AG04450 (cell line): ENCODE results near the gene PRODH. TPM values are rescaled to one million over a fixed set of nuclear protein-coding genes. Genes with fewer than 3 reads are reported as not detected.
"Not testable (repeated sequence)": the region's sequence is repeated elsewhere in the genome, so short reads cannot be mapped to it uniquely, and the experiment has no call there.

Source experiments
- CTCF ChIA-PET: fragments of 300-600, 350-600 bp; formaldehyde crosslinking; extraction: SDS; loops from one replicate; lab custom pipeline; 2022; ENCODE audit warnings: antibody characterized with exemption, inconsistent platforms; lab: Charles Lee
- POLR2A ChIA-PET: fragments of 350-600 bp; formaldehyde crosslinking; extraction: SDS; loops from one replicate; lab custom pipeline; 2021; ENCODE audit warnings: antibody characterized with exemption, inconsistent platforms; lab: Yijun Ruan, JAX
- DNase-seq: peaks from one replicate; pipeline ENCODE4 v3.0.0-alpha.2; 2011; ENCODE audit warnings: low read depth, low spot score
- H3K27ac ChIP-seq: one replicate; pipeline ENCODE4 v1.5.1; 2012; ENCODE audit warnings: low read depth, low read length, control low read depth
- H3K27me3 ChIP-seq: one replicate; pipeline ENCODE4 v1.6.0; 2012; ENCODE audit warnings: low read length; ENCODE audit not compliant: control insufficient read depth, insufficient read depth
- H3K4me3 ChIP-seq: 2 replicates; pipeline ENCODE4 v1.5.1; 2011; ENCODE audit warnings: mild to moderate bottlenecking, low read depth, low read length, control low read depth
- H3K9me3 ChIP-seq: 2 replicates; pipeline ENCODE4 v1.5.1; 2012; ENCODE audit warnings: low read length; ENCODE audit not compliant: control insufficient read depth, insufficient read depth
- CTCF ChIP-seq: IDR thresholded peaks from 2 replicates; pipeline ENCODE4 v1.5.1; 2011; ENCODE audit warnings: low read depth, low read length, control low read depth, inconsistent platforms
- polyA plus RNA-seq: library from polyadenylated mRNA; depleted of rRNA; stranded (reverse); fragments of >200 nt; gene quantifications from 2 replicates; pipeline ENCODE4 v1.2.3, GENCODE V29; 2011

Gene PRODH
- polyA plus RNA-seq, 1 experiment = not detected

DNA sequence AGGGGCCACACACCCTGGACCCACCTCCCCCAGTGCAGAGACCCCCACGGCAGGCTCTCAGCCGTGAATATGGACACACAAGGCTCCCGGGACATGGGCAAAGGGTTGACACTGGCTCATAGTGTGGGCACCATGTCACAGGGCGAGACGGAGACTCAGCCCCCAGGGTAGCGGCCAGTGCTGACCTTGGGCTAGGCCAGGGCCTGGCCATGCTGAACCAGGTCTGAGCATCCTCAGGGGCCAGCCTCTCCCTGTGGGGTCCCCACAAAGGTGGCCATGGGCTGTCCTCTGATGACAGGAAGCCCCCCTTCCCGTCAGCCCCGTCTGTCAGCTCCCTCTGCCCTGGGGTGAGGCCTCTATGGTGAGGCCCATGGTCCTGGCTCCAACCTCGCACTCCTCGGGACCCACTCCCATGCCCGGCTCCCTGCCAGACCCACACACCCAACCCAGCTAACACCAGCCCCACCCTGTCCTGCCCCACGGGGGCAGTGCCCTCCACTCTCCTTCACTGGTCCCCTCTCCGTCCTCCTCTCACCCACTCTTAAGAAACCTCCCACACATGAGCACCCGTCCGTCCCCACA lies 19.0 kb upstream of the PRODH start:
- H3K27ac ChIP-seq = no peak overlapping the region
- ChIA-PET CTCF (interaction anchor here (0.6 to 0.7 kb wide), 2 partner anchors 190 to 522 kb away, joined by 3 read pairs; no protein-coding TSS in a partner anchor), POLR2A (no interaction called here)

GRCh38 chr22:18954303-18954989 lies 18.4 kb upstream of the PRODH start:
- peak; percentile 6 for DNase-seq
- POLR2A ChIA-PET, H3K4me3 ChIP-seq, H3K9me3 ChIP-seq, H3K27me3 ChIP-seq, H3K27ac ChIP-seq: not testable (repeated sequence)
- CTCF ChIA-PET = interaction anchor here (0.6 kb wide), 1 partner anchor 191 kb away, joined by 3 read pairs; no protein-coding TSS in a partner anchor
- peak; percentile 71 for TF ChIP-seq CTCF

More for the DNA sequence above, 19.0 kb upstream of the PRODH start:
- H3K4me3 ChIP-seq = no peak overlapping the region
- H3K9me3 ChIP-seq = no peaks in the 10 kb centered on the region
- peaks cover 2% of the 10 kb centered on the region for H3K27me3 ChIP-seq
- TF ChIP-seq CTCF = no peak
- no peak for DNase-seq

DNA sequence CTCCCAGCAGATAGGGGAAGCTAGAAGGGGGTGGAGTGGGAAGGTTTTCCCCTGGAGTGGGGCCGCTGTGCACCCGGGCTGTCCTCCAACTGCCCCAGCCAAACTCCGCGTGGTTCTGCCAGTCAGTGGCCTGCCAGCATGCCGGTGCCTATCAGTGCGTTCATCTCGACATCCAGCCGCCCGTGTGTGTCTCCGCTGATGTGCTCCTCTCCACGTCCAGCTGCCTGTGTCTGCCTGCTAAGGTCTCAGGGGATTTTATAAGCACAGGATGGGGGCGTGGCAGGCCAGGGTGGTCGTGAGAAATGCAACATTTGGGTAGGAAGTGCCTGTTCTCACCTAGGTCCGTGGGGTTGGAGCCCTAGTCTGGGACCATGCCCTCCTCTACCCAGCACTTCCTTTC lies 17.0 kb upstream of the PRODH start:
- H3K27ac ChIP-seq, H3K4me3 ChIP-seq, DNase-seq, H3K9me3 ChIP-seq, POLR2A ChIA-PET, CTCF ChIA-PET: not testable (repeated sequence)
- peaks cover 11% of the 10 kb centered on the region for H3K27me3 ChIP-seq

DNA sequence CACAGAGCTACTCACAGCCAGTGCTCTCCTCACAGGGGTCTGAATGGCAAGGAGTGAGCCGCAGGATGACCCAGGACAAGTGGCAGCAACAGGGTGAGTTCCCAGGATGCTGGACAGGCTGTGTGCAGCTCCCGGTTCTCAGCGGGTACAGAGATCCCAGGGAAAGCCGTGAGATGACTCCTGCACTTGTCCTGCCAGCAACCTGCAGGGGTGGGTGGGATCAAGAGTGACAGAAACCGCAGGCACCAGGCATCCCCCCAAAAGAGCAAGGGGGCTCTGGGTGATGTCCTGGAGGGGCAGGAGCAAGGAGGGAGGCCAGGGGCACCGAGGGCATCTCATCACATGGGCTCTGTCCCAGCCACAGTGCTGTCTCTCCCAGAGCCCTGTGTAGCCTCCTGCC lies 15.9 kb upstream of the PRODH start:
- Histone ChIP-seq H3K4me3 (no peak overlapping the region), H3K9me3 (no peaks in the 10 kb centered on the region), H3K27ac (no peak overlapping the region), H3K27me3 (peaks cover 17% of the 10 kb centered on the region)
- CTCF ChIA-PET = interaction anchor here (0.7 kb wide), 1 partner anchor 414 kb away, joined by 10 read pairs; no protein-coding TSS in a partner anchor
- DNase-seq = no peak
- TF ChIP-seq CTCF = no peak
- POLR2A ChIA-PET = no interaction called here

- H3K9me3 ChIP-seq = no peaks in the 10 kb centered on the region
- ChIA-PET CTCF (no interaction called here), POLR2A (no interaction called here)
- no peak overlapping the region for H3K4me3 ChIP-seq
- H3K27ac ChIP-seq = no peak overlapping the region
- H3K27me3 ChIP-seq = peaks cover 17% of the 10 kb centered on the region
- no peak for DNase-seq
- no peak for TF ChIP-seq CTCF
These were observed 14.0 kb upstream of the PRODH start for GRCh38 chr22:18950141-18950540.
